ENCODE results near the gene PEX11B.

DNA sequence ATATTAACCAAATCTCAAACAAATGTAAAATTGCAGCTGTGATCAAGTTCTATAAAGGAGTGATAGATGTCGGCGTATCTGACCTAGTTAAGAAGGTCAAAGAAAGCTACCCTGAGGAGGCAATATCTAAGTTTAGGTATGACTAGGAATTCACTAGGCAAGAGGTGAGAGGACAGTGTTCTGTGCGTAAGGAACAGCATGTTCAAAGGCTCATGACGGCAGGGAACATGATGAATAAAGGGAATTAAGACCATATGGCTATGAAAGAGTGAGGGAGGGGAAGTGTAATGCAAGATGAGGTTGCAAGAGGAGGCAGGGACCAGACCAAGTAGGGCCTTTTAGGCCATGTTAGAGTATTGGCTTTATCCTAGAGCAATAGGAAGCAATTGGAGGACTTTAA is 30.7 kb upstream of the PEX11B start:
- TF ChIP-seq REST (IDR thresholded peaks at IDR 0.05; ENCODE audit: insufficient read depth in 1 of 2, low read depth in 2 of 2, low read length in 1 of 2) = no peak
- TF ChIP-seq, protein P1, sequence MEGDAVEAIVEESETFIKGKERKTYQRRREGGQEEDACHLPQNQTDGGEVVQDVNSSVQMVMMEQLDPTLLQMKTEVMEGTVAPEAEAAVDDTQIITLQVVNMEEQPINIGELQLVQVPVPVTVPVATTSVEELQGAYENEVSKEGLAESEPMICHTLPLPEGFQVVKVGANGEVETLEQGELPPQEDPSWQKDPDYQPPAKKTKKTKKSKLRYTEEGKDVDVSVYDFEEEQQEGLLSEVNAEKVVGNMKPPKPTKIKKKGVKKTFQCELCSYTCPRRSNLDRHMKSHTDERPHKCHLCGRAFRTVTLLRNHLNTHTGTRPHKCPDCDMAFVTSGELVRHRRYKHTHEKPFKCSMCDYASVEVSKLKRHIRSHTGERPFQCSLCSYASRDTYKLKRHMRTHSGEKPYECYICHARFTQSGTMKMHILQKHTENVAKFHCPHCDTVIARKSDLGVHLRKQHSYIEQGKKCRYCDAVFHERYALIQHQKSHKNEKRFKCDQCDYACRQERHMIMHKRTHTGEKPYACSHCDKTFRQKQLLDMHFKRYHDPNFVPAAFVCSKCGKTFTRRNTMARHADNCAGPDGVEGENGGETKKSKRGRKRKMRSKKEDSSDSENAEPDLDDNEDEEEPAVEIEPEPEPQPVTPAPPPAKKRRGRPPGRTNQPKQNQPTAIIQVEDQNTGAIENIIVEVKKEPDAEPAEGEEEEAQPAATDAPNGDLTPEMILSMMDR (IDR thresholded peaks at IDR 0.05) = no peak
- no peak for TF ChIP-seq SIN3A (IDR thresholded peaks at IDR 0.05; ENCODE audit: borderline replicate concordance, insufficient read depth, low read depth, low read length)
- TF ChIP-seq POLR2AphosphoS5 (IDR thresholded peaks at IDR 0.05; ENCODE audit: low read depth, low read length) = no peak
